HG03025 (cell line): ENCODE measurements around the gene FIG4.
"Not testable (repeated sequence)": the region's sequence is repeated elsewhere in the genome, so short reads cannot be mapped to it uniquely, and the experiment has no call there.

Experiments used
- ATAC-seq: cut with Tn5 transposase; IDR thresholded peaks from one replicate; pipeline ENCODE4 v1.9.1; 2021; ENCODE audit warnings: mild to moderate bottlenecking, moderate library complexity; ENCODE audit not compliant: unreplicated experiment, low FRiP score

The FIG4 gene

DNA sequence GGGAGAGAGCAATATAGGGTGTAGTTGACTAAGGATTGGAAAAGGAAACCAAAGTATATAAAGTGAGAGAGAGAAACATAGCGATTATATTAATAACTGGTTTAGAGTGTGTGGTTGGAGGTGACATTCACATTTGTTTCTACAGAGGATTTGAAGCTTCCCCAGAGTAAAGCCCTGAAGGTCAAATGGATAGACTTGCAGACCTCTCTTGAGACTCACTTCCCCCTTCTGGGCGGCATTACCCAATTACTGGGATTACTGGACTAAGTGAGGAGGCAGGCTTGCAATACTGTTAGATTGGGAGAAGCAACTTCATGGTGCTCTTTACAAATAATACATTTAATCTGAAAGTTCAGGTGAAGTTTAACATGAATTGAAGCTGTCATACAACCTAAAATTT lies 10.7 kb downstream of the FIG4 start:
- no peak for ATAC-seq

DNA sequence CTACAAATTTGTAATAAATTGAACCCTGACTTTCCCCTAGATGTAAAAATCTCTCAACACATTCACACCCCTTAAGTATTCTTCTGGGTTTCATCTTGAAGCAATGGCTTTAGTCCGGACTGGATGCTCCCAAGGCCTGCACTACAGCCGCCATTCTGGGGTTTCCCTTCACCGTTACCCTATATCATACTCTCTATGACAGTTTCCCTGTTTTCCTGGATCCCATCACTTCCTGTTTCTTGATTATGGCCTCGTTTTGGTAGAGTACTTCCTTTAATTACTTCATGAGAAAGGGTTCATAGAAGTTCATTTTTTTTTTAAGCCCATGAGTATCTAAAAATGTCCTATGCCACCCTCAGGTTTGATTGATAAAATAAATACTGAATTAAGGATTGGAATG lies 11.7 kb downstream of the FIG4 start:
- ATAC-seq, result no peak

DNA sequence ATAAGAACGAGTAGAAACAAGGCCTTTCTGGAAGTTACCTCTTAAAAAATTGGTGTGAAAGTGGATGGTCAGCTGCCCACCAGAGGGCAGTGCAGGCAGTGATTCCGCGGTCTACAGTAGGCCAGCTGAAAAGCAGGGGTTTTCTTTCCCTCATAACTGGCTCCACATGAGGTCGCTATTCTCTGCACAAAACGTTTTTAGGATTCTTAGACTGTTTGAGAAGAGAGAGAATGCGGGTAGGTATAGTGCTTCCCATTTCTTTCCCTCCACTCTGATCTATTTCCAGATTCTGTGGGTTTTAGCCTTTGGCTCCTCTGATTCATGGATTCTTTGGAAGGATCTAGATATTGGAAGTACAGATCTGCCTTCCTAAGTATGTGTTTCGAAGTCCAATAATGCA lies 14.2 kb downstream of the FIG4 start:
- ATAC-seq, result no peak

DNA sequence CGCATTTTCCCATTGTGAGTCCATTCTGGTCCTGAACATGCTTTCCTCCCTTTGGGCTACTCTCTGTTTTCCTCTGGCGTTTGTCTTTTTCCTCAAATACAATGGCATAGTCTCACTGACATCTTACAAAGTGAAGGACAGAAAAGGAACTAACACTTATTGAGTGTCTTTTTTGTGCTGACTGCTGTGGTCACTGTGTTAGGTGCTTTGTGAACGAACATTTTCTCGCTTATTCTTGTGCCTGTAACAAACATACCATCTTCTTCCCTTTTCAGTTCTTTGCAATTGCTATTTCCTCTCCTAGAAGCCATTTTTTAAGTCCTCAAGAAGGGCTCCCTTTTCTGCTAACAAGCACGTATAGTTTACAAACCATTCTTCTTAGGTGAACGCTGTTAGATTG lies 15.4 kb downstream of the FIG4 start:
- ATAC-seq, result no peak

DNA sequence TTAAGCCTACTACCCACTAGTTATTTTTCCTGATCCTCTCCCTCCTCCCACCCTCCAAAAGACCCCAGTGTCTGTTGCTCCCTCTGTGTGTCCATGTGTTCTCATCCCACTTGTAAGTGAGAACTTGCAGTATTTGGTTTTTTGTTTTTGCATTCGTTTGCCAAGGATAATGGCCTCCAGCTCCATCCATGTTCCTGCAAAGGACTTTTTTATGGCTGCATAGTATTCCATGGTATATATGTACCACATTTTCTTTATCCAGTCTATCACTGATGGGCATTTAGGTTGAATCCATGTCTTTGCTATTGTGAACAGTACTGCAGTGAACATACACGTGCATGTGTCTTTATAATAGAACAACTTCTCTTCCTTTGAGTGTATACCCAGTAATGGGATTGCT lies 17.0 kb downstream of the FIG4 start:
- ATAC-seq, result not testable (repeated sequence)

DNA sequence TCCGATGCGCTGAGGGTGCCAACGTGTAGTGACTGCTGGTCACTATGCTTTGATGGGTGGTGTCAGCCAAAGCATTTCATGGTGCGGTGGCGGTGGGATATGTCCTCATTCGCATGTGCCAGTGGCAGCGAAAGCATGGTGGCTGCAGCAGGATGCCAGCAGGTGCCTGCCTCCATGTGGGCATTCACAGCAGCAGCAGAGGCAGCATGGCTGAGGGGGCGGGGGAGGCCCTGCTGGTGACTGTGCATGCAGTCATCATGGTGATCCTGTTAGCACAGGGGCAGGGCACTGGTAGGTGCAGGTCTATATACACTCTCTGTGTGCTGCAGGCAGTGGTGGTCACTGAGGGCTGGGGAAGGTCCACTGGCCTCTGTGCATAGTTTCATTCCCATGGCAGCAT lies 22.0 kb downstream of the FIG4 start:
- ATAC-seq, result no peak

DNA sequence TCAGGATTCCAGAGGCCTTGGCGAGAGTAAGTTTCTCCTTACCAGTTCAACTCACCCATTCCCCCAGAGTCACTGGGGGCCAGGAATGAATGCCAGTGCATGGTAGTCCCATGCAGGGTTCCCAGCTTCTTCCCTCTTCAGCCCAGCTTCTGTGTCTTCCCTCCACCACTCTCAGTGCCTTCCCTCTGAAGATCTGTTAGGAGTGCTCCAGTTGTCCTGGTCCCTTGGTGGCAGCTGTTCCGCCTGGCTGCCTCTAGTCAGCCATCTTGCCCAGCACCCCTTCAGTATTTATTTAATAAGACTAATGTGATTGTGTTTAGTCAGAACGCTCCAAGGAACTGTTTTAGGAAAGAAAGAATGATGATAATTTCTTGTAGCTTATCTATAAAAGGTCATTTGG lies 23.1 kb downstream of the FIG4 start:
- no peak for ATAC-seq

DNA sequence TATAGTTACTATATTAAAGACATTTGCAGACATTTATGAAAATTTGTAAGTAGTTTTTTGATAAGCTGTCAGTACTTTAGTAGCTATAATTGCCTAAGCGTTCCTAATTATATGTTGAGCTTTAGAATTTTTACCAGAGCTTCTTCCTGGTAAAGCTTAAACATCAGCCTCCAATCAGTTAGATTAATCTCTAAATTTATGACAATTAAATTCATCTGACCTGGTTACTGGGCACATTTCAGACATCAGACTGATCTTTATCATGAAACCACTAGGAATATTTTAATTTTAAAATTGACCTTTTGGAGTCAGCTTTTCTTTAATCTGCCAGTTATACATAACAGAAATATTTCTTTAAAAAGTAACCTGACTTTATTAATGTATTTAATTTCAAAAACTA lies 23.5 kb downstream of the FIG4 start:
- no peak for ATAC-seq

DNA sequence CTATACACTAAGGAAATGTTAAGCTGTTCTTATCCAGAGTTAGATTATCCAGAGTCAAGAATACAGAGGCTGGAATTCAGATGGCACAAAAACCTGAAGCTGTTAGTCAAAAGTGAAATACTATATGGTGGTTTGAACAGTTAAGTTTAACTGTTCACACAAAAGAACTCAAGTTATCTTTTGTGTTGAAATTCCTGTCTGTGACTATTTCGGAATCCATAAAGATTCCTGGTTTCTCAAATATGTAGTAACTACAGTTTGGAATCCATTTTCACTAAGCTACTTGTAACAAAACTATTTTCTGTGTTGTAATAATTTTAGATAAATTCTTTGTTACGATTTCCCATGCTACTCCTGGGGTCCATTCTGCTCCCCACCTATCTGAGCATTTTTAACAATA lies 24.5 kb downstream of the FIG4 start:
- no peak for ATAC-seq

DNA sequence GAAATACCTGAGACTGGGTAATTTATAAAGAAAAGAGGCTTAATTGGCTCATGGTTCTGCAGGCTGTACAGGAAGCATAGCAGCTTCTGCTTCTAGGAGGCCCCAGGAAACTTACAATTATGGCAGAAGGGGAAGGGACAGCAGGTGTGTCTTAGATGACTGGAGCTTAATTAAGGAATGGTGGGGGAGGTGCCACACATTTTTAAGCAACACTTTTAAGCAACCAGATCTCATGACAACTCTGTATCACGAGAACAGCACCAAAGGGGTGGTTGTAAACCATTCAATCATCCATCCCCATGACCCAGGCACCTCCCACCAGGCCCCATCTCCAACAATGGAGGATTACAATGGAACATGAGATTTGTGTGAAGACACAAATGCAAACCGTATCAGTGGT lies 26.9 kb downstream of the FIG4 start:
- no peak for ATAC-seq

DNA sequence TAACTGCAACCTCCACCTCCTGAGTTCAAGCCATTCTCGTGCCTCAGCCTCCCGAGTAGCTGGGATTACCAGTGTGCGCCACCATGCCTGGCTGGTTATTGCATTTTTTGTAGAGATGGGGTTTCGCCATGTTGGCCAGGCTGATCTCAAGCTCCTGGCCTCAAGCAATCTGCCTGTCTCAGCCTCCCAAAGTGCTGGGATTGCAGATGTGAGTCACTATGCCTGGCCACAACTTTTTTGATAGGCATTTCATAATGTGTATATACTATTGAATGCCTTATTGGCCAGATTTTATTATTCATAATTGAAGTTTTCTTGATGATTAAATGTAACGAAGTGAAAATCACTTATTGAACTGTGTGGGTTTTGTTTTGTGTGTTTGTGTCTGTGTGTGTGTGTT lies 27.9 kb downstream of the FIG4 start:
- no peak for ATAC-seq

DNA sequence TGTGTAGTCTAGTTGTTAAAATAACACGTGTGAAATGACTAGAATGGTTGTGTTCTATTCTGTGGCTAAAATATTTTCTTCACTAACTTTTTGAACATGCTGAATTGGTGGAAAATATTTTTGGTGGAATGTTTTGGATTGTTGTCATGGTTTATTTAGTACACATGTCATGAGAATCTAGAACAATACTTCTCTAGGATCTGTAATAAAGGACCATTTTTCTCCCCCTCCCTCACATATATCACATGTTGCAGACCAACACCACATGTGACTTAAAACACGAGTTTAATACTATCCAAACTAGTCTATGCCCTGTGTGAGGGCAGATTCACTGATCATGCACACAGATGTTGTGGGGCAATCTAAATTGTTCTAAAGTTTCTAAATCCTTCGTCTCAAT lies 29.2 kb downstream of the FIG4 start:
- no peak for ATAC-seq

DNA sequence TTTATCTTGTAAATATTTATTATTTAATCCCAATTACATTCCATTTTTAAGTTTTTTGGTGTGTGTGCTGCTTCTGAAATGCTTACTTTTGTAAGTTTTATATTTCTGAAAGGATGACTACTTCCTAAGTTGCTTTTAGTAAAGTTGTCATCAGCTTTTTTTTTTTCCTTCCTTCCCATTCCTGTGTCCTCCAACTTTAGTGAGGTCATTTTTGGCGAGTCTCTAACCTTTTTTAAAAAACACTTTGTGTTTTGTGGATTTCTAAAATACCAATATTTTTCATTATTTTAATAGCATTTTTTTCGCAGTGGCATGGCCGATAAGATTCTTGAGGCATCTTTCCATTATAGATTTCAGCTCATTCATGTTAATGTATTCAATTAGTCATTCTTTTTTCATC lies 30.9 kb downstream of the FIG4 start:
- no peak for ATAC-seq

DNA sequence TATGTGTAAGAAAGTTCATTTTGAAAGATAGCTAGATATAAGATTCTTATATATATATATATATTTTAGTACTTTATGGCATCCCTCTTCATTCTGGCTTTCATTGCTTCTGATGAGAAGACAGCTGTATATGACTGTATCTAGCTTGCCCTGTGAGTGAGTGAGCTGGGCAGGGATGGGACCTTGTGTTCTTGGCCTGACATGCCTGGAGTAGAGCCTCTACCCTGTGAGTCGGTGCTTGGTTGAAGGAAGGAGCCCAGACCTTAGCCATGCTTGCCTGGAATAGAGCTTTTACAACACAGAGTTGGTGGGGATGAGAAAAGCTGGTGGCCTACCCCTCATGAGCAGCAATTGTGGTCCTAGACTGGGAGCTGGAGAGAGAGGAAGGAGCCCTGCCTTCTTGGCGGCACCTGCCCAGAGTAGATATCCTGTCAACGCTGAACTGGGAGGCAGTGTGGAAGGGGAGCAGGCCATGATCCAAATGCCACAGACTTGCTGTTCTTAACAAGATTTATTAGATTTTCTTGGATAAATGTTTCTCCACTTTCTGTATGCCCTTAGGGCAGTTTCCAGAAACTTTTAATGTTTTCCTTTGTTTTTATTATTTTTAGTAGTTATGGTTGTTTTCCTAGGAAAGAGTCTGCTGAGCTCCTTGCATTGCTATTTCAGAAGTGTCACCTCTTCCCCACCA lies 31.6 kb downstream of the FIG4 start:
- ATAC-seq, result no peak

DNA sequence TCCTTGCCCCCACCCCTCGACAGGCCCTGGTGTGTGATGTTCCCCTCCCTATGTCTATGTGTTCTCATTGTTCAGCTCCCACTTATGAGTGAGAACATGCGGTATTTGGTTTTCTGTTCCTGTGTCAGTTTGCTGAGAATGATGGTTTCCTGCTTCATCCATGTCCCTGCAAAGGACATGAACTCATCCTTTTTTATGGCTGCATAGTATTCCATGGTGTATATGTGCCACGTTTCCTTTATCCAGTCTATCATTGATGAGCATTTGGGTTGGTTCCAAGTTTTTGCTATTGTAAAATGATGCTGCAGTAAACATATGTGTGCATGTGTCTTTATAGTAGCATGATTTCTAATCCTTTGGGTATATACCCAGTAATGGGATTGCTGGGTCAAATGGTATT lies 34.2 kb downstream of the FIG4 start:
- not testable (repeated sequence) for ATAC-seq

DNA sequence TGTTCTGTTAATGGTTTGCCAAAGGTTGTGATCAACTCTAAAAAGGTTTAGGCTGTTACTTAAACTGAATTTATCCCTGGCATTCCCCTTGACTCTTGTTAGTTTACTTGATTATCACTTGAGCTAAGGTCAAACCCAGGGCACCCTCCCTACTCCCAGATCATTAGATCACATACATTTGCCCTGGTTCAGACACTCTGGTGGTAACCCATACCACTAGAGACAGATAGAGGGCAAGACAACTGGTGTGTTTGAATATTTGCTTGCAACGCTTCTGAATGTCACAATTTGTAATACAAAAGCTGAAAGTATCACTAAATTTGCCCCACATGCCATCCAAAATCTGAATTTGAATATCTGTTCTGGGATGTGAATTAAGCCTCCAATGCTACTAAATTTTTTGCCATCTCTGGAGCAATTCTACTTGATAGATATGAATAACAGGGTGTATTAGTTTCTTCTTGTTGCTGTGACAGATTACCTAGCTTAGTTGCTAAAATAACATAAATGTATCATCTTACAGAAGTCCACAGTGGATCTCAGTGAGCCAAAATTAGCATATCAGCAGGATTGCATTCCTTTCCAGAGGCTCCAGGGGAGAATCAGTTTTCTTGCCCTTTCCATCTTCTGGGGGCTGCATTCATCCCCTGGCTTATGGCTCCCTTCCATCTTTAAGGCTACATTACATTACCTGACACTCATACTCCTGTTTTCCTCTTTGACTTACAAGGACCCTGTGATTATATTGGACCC lies 45.4 kb downstream of the FIG4 start:
- no peak for ATAC-seq

DNA sequence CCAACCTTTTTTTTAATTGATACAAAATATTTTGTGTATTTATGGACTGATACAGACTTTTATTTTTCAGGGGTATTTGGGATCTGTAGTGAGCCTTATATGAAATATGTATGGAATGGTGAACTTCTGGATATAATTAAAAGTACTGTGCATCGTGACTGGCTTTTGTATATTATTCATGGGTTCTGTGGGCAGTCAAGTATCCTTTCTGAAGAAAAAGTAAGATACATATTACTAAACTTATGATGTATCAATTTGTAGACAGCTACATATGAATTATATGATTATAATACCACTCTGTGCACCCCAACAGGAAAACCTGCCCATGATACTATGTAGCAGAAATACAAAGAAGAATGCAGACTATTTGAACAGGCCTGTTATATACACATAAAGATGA lies 47.2 kb downstream of the FIG4 start:
- ATAC-seq, result no peak

DNA sequence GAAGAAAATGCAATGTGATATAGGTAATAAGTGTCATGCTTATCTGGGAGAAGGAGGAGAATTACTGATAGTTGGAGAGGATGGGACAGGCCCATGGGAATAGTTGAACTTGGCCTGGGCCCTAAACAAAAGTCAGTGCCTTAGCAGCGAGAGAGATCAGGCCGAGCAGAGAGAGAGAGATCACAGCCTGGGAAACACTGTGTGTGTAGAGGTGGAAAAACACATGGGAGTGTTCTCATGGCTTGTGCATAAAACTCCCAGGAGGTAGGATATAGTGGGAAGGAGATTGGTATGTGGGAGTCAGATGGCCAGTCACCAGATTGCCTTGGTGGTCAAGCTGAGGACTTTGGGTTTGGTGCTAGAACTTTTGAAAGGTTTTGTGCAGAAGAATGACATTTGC lies 47.6 kb downstream of the FIG4 start:
- ATAC-seq, result no peak

DNA sequence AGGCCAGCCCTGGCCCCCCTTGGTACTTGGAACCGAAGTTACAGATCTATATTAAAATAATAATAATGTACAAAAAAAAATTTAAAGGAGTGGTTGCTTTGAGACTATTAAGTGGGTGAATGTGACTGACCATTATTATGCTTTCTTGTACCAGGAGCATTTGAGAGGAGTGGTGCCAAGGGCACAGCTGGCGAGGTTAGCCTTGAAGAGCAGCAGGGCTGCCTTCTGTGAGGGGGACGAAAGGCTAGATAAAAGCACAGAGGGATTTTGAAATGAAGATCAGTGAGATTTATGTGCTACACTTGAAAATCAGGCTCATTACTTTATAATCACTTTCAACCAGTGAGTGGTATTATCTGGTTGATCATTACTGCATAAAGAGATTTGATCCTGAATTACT lies 48.6 kb downstream of the FIG4 start:
- no peak for ATAC-seq

DNA sequence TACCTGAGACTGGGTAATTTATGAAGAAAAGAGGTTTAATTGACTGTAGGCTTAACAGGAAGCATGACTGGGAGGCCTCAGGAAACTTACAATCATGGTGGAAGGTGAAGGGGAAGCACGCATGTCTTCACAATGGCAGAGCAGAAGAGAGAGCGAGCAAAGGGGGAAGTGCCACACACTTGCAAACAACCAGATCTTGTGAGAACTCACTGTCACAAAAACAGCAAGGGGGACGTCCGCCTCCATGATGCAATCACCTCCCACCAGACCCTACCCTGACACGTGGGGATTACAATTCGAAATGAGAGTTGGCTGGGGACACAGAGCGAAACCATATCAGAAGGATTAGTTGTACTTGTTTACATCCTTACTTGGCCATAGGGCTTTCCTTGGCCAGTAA lies 49.7 kb downstream of the FIG4 start:
- ATAC-seq, result no peak

DNA sequence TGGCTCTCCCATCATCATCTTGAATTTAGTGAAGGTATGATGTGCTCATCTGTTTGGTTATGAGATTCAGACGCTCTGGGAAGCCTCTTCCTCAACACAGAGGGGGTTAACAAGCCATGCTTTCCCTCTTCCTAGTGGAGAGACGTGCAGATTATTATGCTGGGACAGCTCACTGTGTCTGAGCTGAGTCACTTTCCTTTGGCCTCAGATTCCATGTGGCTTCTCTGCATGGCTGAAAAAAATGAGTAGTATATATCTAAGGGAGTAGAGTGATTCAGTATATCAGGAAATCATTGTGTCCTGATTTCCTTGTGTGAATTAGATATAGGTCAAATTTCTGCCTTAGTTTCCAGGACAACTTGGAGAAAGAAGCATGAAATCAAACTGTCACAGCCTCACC lies 52.6 kb downstream of the FIG4 start:
- ATAC-seq, result no peak

DNA sequence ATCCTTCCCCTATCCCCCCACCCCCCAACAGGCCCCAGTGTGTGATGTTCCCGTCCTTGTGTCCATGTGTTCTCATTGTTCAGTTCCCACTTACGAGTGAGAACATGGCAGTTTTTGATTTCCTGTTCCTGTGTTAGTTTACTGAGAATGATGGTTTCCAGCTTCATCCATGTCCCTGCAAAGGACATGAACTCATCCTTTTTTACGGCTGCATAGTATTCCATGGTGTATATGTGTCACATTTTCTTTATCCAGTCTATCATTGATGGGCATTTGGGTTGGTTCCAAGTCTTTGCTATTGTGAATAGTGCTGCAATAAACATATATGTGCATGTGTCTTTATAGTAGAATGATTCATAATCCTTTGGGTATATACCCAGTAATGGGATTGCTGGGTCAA lies 53.7 kb downstream of the FIG4 start:
- not testable (repeated sequence) for ATAC-seq
